Activated T-cell treated with anti-CD3 and anti-CD28 coated beads, Interleukin-2, amount 50 U/mL, for 24 hours (primary cell): Measurements from ENCODE around the gene SLC44A5.
"Not testable (repeated sequence)": the region's sequence is repeated elsewhere in the genome, so short reads cannot be mapped to it uniquely, and the experiment has no call there.

ENCODE experiments used
- DNase-seq: peaks from one replicate; pipeline ENCODE4 v3.0.0-alpha.2; 2020
- H3K27ac Mint-ChIP-seq: 2 replicates; pipeline ENCODE4 v1.8.0; 2020; ENCODE audit warnings: mild to moderate bottlenecking, mixed read lengths
- H3K27me3 Mint-ChIP-seq: 2 replicates; pipeline ENCODE4 v1.8.0; 2020; ENCODE audit warnings: mixed read lengths
- H3K36me3 Mint-ChIP-seq: 2 replicates; pipeline ENCODE4 v1.8.0; 2020; ENCODE audit warnings: low read depth, mixed read lengths
- H3K4me1 Mint-ChIP-seq: 2 replicates; pipeline ENCODE4 v1.8.0; 2020; ENCODE audit warnings: low read depth, mixed read lengths
- H3K4me3 Mint-ChIP-seq: 2 replicates; pipeline ENCODE4 v1.8.0; 2020; ENCODE audit warnings: mild to moderate bottlenecking, moderate library complexity, mixed read lengths
- H3K9me3 Mint-ChIP-seq: 2 replicates; pipeline ENCODE4 v1.8.0; 2020; ENCODE audit warnings: mixed read lengths

SLC44A5 gene

GRCh38 chr1:75520862-75521475 lies 89.9 kb downstream of the SLC44A5 start:
- no peak overlapping the region for H3K4me3 Mint-ChIP-seq
- H3K9me3 Mint-ChIP-seq, result no peaks in the 10 kb centered on the region
- no peak for DNase-seq
- H3K36me3 Mint-ChIP-seq, result no peaks in the 10 kb centered on the region
- H3K27ac Mint-ChIP-seq, result no peak overlapping the region
- H3K4me1 Mint-ChIP-seq, result no peaks in the 10 kb centered on the region
- peaks cover 3% of the 10 kb centered on the region for H3K27me3 Mint-ChIP-seq

- DNase-seq, result no peak
- H3K9me3 Mint-ChIP-seq, result no peaks in the 10 kb centered on the region
- no peaks in the 10 kb centered on the region for H3K36me3 Mint-ChIP-seq
- H3K4me3 Mint-ChIP-seq, result no peak overlapping the region
- no peak overlapping the region for H3K27ac Mint-ChIP-seq
- H3K4me1 Mint-ChIP-seq, result no peaks in the 10 kb centered on the region
- H3K27me3 Mint-ChIP-seq, result peaks cover 3% of the 10 kb centered on the region
Observed at GRCh38 chr1:75519651-75520427, 91.1 kb downstream of the SLC44A5 start.

GRCh38 chr1:75518686-75519085 lies 92.2 kb downstream of the SLC44A5 start:
- no peak for DNase-seq
- Mint-ChIP-seq H3K27me3 (peaks cover 3% of the 10 kb centered on the region), H3K4me3 (no peak overlapping the region), H3K36me3 (no peaks in the 10 kb centered on the region), H3K9me3 (no peaks in the 10 kb centered on the region), H3K4me1 (no peaks in the 10 kb centered on the region), H3K27ac (no peak overlapping the region)

DNA sequence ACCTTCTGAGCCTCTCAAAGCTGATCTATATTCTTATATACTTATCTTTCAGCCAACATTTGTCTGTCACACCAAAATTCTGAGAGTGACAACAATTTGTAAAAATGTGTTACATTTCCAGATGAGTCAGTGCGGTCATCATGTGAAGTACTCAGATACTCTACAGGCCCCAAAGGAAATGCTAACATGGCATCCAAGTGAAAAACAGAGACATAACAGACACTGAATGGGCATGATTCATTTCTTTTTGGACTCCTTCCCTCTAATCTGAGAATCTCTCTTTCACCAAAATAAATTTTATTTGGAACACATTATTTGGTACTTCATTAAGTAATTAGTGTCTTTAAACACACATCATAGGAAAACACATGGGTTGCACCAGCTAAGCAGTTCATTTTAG lies 96.6 kb downstream of the SLC44A5 start:
- H3K9me3 Mint-ChIP-seq, result no peaks in the 10 kb centered on the region

DNA sequence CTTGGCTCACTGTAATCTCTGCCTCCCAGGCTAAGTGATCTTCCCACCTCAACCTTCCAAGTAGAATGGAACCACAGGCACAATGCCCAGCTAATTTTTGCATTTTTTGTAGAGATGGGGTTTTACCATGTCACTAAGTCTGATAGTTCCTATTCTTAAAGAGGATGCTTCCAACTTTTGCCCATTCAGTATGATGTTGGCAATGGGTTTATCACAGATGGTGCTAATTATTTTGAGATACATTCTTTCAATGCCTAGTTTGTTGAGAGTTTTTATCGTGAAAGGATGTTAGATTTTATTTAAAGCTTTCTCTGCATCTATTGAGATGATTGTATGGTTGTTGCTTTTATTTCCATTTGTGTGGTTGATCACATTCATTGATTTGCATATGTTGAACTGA lies 103.9 kb downstream of the SLC44A5 start:
- peaks cover 6% of the 10 kb centered on the region for H3K27me3 Mint-ChIP-seq
- H3K27ac Mint-ChIP-seq, result no peak overlapping the region
- no peaks in the 10 kb centered on the region for H3K9me3 Mint-ChIP-seq
- no peak overlapping the region for H3K4me3 Mint-ChIP-seq
- H3K4me1 Mint-ChIP-seq, result no peaks in the 10 kb centered on the region
- H3K36me3 Mint-ChIP-seq, result no peaks in the 10 kb centered on the region
- no peak for DNase-seq

More for the DNA sequence above, 96.6 kb downstream of the SLC44A5 start:
- peaks cover 3% of the 10 kb centered on the region for H3K27me3 Mint-ChIP-seq
- no peak for DNase-seq
- H3K36me3 Mint-ChIP-seq, result no peaks in the 10 kb centered on the region
- H3K27ac Mint-ChIP-seq, result no peak overlapping the region
- H3K4me3 Mint-ChIP-seq, result no peak overlapping the region
- H3K4me1 Mint-ChIP-seq, result no peaks in the 10 kb centered on the region

- no peak for DNase-seq
- H3K9me3 Mint-ChIP-seq, result no peaks in the 10 kb centered on the region
- H3K4me3 Mint-ChIP-seq, result no peak overlapping the region
- H3K4me1 Mint-ChIP-seq, result no peaks in the 10 kb centered on the region
- no peak overlapping the region for H3K27ac Mint-ChIP-seq
- peaks cover 6% of the 10 kb centered on the region for H3K27me3 Mint-ChIP-seq
- no peaks in the 10 kb centered on the region for H3K36me3 Mint-ChIP-seq
Observed at GRCh38 chr1:75503221-75503974, 107.5 kb downstream of the SLC44A5 start.

DNA sequence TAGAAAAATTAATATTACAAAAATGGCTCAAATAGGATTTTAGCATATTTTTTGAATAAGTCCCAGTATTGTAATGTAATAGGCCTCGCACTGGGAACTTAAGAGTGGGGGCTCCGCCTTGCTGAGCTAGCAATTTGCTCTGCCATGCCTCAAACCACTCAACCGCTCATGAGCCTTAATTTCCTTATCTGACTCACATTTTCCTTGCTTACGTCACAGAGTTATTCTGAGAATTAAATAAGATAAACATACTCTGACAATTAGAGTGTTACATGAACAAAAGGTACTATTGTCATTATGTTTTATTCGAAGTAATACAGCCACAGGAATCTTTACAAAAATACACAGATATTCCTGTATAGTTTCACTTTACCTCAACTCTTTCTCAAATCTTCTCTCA lies 108.1 kb downstream of the SLC44A5 start:
- H3K4me1 Mint-ChIP-seq, result no peaks in the 10 kb centered on the region
- no peaks in the 10 kb centered on the region for H3K36me3 Mint-ChIP-seq

DNA sequence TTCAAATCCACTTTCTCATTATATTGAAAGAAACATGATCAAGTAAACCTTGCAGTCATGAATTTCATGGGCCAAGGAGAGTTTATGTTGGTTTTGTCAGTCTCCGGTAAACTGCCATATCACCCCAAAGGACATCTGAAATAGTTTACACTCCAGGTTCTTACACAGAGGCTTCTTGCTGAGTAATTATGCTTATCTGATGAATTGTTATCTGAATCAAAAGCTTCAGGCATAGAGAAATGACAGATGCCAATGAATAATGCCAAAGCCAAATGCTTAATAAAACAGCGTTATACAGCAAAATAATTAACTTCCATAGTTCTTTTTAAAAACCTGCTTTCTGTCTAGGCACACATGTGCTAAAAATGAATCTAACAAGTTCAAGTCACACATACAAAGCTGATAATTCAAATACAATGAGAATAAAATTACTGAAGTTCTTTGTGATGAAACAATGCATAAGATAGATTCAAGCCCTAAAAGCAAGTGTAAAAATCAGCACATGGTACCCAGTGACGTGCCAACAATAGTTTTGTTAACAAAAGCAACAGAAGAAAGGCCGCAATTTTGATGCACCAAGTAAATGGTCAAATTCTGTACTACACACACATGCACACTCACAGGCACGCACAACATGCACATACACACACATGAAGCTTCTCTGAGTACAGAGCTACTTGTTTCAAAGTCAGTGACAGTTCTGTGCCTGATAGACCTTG lies 109.2 kb downstream of the SLC44A5 start:
- H3K9me3 Mint-ChIP-seq, result no peaks in the 10 kb centered on the region
- H3K27ac Mint-ChIP-seq, result no peak overlapping the region
- H3K27me3 Mint-ChIP-seq, result no peaks in the 10 kb centered on the region
- DNase-seq, result no peak
- no peaks in the 10 kb centered on the region for H3K4me1 Mint-ChIP-seq
- H3K36me3 Mint-ChIP-seq, result no peaks in the 10 kb centered on the region
- H3K4me3 Mint-ChIP-seq, result no peak overlapping the region

More for the DNA sequence above, 108.1 kb downstream of the SLC44A5 start:
- peaks cover 6% of the 10 kb centered on the region for H3K27me3 Mint-ChIP-seq
- H3K27ac Mint-ChIP-seq, result no peak overlapping the region
- DNase-seq, result no peak
- H3K9me3 Mint-ChIP-seq, result no peaks in the 10 kb centered on the region
- H3K4me3 Mint-ChIP-seq, result no peak overlapping the region

- H3K36me3 Mint-ChIP-seq, result no peaks in the 10 kb centered on the region
- no peak overlapping the region for H3K4me3 Mint-ChIP-seq
- no peaks in the 10 kb centered on the region for H3K4me1 Mint-ChIP-seq
- peaks cover 5% of the 10 kb centered on the region for H3K9me3 Mint-ChIP-seq
- DNase-seq, result no peak
- H3K27me3 Mint-ChIP-seq, result no peaks in the 10 kb centered on the region
- H3K27ac Mint-ChIP-seq, result no peak overlapping the region
Observed at GRCh38 chr1:75492011-75492410, 118.9 kb downstream of the SLC44A5 start.

GRCh38 chr1:75487399-75487798 lies 123.5 kb downstream of the SLC44A5 start:
- Mint-ChIP-seq H3K36me3 (no peaks in the 10 kb centered on the region), H3K9me3 (peaks cover 4% of the 10 kb centered on the region), H3K27ac (no peak overlapping the region), H3K4me1 (no peaks in the 10 kb centered on the region), H3K27me3 (no peaks in the 10 kb centered on the region), H3K4me3 (no peak overlapping the region)
- DNase-seq, result no peak

DNA sequence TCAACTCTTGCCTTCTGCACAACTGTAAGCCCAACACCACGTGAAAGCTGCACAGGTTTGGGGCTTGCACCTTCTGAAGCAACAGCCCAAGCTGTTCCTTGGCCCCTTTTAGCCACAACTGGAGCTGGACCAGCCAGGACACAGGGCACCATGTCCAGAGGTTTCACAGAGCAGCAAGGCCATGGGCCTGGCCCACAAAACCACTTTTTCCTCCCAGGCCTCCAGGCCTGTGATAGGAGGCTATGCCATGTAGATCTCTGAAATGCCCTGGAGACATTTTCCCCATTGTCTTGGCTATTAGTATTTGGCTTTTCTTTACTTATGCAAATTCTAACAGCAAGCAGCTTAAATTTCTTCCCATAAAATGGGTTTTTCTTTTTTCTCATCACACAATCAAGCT lies 126.1 kb downstream of the SLC44A5 start:
- no peak for DNase-seq
- H3K4me1 Mint-ChIP-seq, result no peaks in the 10 kb centered on the region
- H3K36me3 Mint-ChIP-seq, result no peaks in the 10 kb centered on the region
- H3K27me3 Mint-ChIP-seq, result no peaks in the 10 kb centered on the region
- peaks cover 6% of the 10 kb centered on the region for H3K9me3 Mint-ChIP-seq
- H3K27ac Mint-ChIP-seq, result no peak overlapping the region
- H3K4me3 Mint-ChIP-seq, result no peak overlapping the region

GRCh38 chr1:75482951-75483350 lies 128.0 kb downstream of the SLC44A5 start:
- H3K9me3 Mint-ChIP-seq, result peaks cover 6% of the 10 kb centered on the region
- no peak overlapping the region for H3K27ac Mint-ChIP-seq
- no peak overlapping the region for H3K4me3 Mint-ChIP-seq
- no peaks in the 10 kb centered on the region for H3K36me3 Mint-ChIP-seq
- no peaks in the 10 kb centered on the region for H3K4me1 Mint-ChIP-seq
- no peaks in the 10 kb centered on the region for H3K27me3 Mint-ChIP-seq
- no peak for DNase-seq

DNA sequence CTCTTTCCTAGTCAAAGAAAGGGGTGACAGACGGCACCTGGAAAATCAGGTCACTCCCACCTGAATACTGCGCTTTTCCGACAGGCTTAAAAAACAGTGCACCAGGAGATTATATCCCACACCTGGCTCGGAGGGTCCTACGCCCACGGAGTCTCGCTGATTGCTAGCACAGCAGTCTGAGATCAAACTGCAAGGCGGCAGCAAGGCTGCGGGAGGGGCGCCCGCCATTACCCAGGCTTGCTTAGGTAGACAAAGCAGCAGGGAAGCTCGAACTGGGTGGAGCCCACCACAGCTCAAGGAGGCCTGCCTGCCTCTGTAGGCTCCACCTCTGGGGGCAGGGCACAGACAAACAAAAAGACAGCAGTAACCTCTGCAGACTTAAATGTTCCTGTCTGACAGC lies 134.4 kb downstream of the SLC44A5 start:
- H3K9me3 Mint-ChIP-seq, H3K27me3 Mint-ChIP-seq, H3K36me3 Mint-ChIP-seq, DNase-seq, H3K27ac Mint-ChIP-seq, H3K4me1 Mint-ChIP-seq, H3K4me3 Mint-ChIP-seq: not testable (repeated sequence)

GRCh38 chr1:75475696-75476095 lies 135.2 kb downstream of the SLC44A5 start:
- Mint-ChIP-seq H3K27ac (no peak overlapping the region), H3K9me3 (no peaks in the 10 kb centered on the region), H3K4me1 (no peaks in the 10 kb centered on the region), H3K4me3 (no peak overlapping the region), H3K27me3 (no peaks in the 10 kb centered on the region), H3K36me3 (no peaks in the 10 kb centered on the region)
- no peak for DNase-seq
